ENCODE results near the gene NIPAL3. TPM values are rescaled to one million over a fixed set of nuclear protein-coding genes. Genes with fewer than 3 reads are reported as not detected.

Gene NIPAL3
- total RNA-seq, 2 experiments from 2014 or later: 43.4 to 46.9 TPM

- DNase-seq: no peak
- POLR2A ChIA-PET: interaction anchor here (0.9 to 1.5 kb wide), 4 partner anchors 11 to 79 kb away, joined by 3 to 5 read pairs (median 4); no protein-coding TSS in a partner anchor
- Mint-ChIP-seq H3K4me1 (ENCODE audit: low read depth) (peaks cover 25% of the 10 kb centered on the region), H3K36me3 (ENCODE audit: low read depth) (peaks cover 73% of the 10 kb centered on the region), H3K27me3 (ENCODE audit: low read depth) (no peaks in the 10 kb centered on the region), H3K4me3 (no peak overlapping the region), H3K27ac (no peak overlapping the region), H3K9me3 (ENCODE audit: insufficient read depth) (no peaks in the 10 kb centered on the region)
- no peak for ATAC-seq
- CTCF ChIA-PET: interaction anchor here (1.3 to 3.3 kb wide), 3 partner anchors 9 to 162 kb away, joined by 3 to 22 read pairs (median 4); partner anchors contain the start of gene NIPAL3
Measured at GRCh38 chr1:24424990-24425389, 9.4 kb downstream of the NIPAL3 start.

DNA sequence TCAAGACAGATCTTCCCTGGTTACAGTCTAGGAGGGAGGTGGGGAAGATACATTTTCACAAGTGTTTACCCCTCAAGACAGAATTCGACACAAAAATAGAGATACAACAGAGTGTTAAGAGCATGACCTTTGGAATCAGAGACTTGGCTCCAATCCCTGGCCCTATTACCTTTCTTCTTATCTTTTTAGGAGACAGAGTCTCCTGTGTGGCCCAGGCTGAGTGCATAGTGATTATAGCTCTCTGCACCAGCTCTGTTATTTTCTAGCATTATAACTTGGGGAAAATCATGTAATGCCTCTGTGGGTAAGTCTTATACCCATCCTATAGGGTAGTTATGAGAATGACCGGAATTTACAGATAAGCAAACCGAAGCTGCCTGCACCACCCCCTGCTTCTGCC, 9.8 kb downstream of the NIPAL3 start:
- H3K4me3 Mint-ChIP-seq: no peak overlapping the region
- DNase-seq (no peak), ATAC-seq (no peak)
- CTCF ChIA-PET: interaction anchor here (1.6 to 3.3 kb wide), 2 partner anchors 9 to 34 kb away, joined by 4 to 22 read pairs; partner anchors contain the start of gene NIPAL3
- peaks cover 25% of the 10 kb centered on the region for H3K4me1 Mint-ChIP-seq (ENCODE audit: low read depth)
- POLR2A ChIA-PET: interaction anchor here (0.6 to 1.5 kb wide), 5 partner anchors 10 to 59 kb away, joined by 3 to 5 read pairs (median 4); partner anchors contain the start of gene STPG1
- no peaks in the 10 kb centered on the region for H3K27me3 Mint-ChIP-seq (ENCODE audit: low read depth)
- peaks cover 70% of the 10 kb centered on the region for H3K36me3 Mint-ChIP-seq (ENCODE audit: low read depth)
- no peak overlapping the region for H3K27ac Mint-ChIP-seq
- no peaks in the 10 kb centered on the region for H3K9me3 Mint-ChIP-seq (ENCODE audit: insufficient read depth)

- H3K27me3 Mint-ChIP-seq (ENCODE audit: low read depth): no peaks in the 10 kb centered on the region
- POLR2A ChIA-PET: interaction anchor here (0.6 kb wide), 2 partner anchors 13 to 59 kb away, joined by 3 to 5 read pairs; partner anchors contain the start of gene STPG1
- H3K9me3 Mint-ChIP-seq (ENCODE audit: insufficient read depth): no peaks in the 10 kb centered on the region
- ATAC-seq (no peak), DNase-seq (no peak)
- peaks cover 25% of the 10 kb centered on the region for H3K4me1 Mint-ChIP-seq (ENCODE audit: low read depth)
- CTCF ChIA-PET: interaction anchor here (1.6 to 3.3 kb wide), 2 partner anchors 10 to 35 kb away, joined by 4 to 22 read pairs; partner anchors contain the start of gene NIPAL3
- H3K27ac Mint-ChIP-seq: no peak overlapping the region
- peaks cover 65% of the 10 kb centered on the region for H3K36me3 Mint-ChIP-seq (ENCODE audit: low read depth)
- no peak overlapping the region for H3K4me3 Mint-ChIP-seq
Measured at GRCh38 chr1:24425922-24426321, 10.3 kb downstream of the NIPAL3 start.

DNA sequence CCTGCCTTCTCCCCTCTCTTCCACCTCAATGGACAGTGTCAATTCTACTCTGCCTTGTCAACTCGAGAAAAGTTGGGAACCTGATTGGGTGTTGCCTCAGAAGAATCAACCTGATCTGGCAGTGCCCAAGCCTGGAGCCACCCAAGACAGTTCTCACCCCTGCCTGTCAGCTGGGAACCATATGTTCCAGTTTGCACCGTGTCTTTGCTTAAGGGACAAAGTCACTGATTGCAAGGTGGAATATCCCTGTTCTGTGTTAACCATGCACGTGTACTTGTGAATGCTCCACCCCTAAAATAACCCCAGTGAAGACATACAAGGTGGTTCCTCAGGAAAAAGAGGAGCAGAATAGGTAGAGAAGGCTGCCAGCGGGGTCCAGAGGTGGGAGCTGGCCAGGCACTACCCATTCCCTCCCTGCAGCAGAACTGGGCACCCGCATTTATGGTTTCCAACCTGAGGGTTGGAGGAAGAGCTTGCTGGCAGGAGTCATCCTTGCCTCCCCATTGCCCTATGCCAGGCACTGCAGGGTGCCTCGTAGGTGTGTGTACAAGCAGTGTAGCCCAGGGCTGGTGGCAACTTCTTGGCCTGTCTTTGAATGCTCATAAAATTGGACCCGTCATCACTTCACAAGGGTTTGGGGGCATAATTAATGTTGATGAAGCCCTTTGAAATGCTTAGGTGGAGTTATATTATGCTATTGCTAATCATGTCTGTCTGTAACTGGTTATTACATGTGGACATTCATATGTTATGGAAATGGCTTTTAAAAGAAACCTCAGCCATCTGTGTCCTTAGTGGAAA, 11.3 kb downstream of the NIPAL3 start:
- no peak overlapping the region for H3K27ac Mint-ChIP-seq
- peaks cover 61% of the 10 kb centered on the region for H3K36me3 Mint-ChIP-seq (ENCODE audit: low read depth)
- no peak for ATAC-seq
- H3K27me3 Mint-ChIP-seq (ENCODE audit: low read depth): no peaks in the 10 kb centered on the region
- ChIA-PET CTCF (no interaction called here), POLR2A (no interaction called here)
- no peaks in the 10 kb centered on the region for H3K9me3 Mint-ChIP-seq (ENCODE audit: insufficient read depth)
- H3K4me3 Mint-ChIP-seq: no peak overlapping the region
- DNase-seq: no peak
- H3K4me1 Mint-ChIP-seq (ENCODE audit: low read depth): peaks cover 30% of the 10 kb centered on the region

DNA sequence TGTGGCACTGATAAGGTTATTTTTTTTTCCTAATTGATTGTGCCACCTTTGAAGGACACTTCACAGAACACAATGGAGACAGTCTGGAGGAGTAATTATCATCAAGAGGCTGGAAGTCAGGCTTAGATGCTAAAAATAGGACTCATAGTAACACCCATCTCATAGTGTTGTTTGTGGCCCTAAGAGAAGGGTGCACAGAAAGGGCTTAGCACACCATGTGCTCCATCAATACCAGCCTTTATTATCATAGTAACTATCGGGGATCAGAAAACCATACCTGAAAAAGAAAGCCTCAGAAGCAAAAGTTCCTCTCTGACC, 11.9 kb downstream of the NIPAL3 start:
- Mint-ChIP-seq H3K4me3 (no peak overlapping the region), H3K27ac (no peak overlapping the region), H3K4me1 (ENCODE audit: low read depth) (peaks cover 26% of the 10 kb centered on the region), H3K36me3 (ENCODE audit: low read depth) (peaks cover 56% of the 10 kb centered on the region), H3K9me3 (ENCODE audit: insufficient read depth) (no peaks in the 10 kb centered on the region), H3K27me3 (ENCODE audit: low read depth) (no peaks in the 10 kb centered on the region)
- POLR2A ChIA-PET: no interaction called here
- ATAC-seq (no peak), DNase-seq (no peak)
- CTCF ChIA-PET: interaction anchor here (3.3 kb wide), 1 partner anchor 12 kb away, joined by 19 read pairs; the partner anchor contains the start of gene NIPAL3

DNA sequence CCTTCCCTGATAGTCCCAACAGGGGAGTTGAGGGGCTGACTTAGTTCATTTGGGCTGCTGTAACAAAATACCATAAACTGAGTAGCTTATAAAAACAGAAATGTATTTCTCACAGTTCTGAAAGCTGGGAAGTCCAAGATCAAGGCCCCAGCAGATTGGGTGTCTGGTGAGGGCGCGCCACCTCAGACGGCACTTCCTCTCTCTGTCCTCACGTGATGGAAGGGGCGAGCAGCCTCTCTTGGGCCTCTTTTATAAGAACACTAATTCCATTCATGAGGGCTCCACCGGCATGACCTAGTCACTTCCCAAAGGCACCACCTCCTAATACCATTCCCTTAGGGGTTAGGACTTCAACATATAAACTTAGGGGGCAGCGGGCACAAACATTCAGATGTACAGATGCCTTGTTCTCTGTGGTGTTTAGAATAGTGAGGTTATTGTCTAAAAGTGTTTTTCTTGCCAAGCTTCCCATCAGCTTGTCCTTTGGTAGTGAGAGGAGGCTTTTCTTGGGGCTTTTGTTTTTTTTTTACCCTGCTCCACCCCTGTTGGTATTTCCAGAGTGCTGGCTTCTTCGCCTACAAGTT, 20.3 kb downstream of the NIPAL3 start:
- ChIA-PET CTCF (interaction anchor here (0.7 kb wide), 1 partner anchor 24 kb away, joined by 3 read pairs; no protein-coding TSS in a partner anchor), POLR2A (interaction anchor here (1.5 kb wide), 1 partner anchor 11 kb away, joined by 3 read pairs; no protein-coding TSS in a partner anchor)
- Mint-ChIP-seq H3K27me3 (ENCODE audit: low read depth) (no peaks in the 10 kb centered on the region), H3K4me3 (no peak overlapping the region), H3K9me3 (ENCODE audit: insufficient read depth) (no peaks in the 10 kb centered on the region), H3K4me1 (ENCODE audit: low read depth) (peaks cover 12% of the 10 kb centered on the region), H3K27ac (no peak overlapping the region), H3K36me3 (ENCODE audit: low read depth) (peaks cover 36% of the 10 kb centered on the region)
- ATAC-seq (no peak), DNase-seq (no peak)

- no peak for DNase-seq
- peaks cover 37% of the 10 kb centered on the region for H3K36me3 Mint-ChIP-seq (ENCODE audit: low read depth)
- peaks cover 7% of the 10 kb centered on the region for H3K4me1 Mint-ChIP-seq (ENCODE audit: low read depth)
- ATAC-seq: no peak
- H3K27me3 Mint-ChIP-seq (ENCODE audit: low read depth): no peaks in the 10 kb centered on the region
- H3K4me3 Mint-ChIP-seq: no peak overlapping the region
- ChIA-PET CTCF (no interaction called here), POLR2A (no interaction called here)
- no peaks in the 10 kb centered on the region for H3K9me3 Mint-ChIP-seq (ENCODE audit: insufficient read depth)
- H3K27ac Mint-ChIP-seq: no peak overlapping the region
Measured at GRCh38 chr1:24437631-24438396, 22.2 kb downstream of the NIPAL3 start.

GRCh38 chr1:24438423-24438901, 22.9 kb downstream of the NIPAL3 start:
- Mint-ChIP-seq H3K4me3 (no peak overlapping the region), H3K27ac (peak overlapping the region; percentile 1), H3K9me3 (ENCODE audit: insufficient read depth) (no peaks in the 10 kb centered on the region), H3K36me3 (ENCODE audit: low read depth) (peaks cover 34% of the 10 kb centered on the region), H3K4me1 (ENCODE audit: low read depth) (peaks cover 7% of the 10 kb centered on the region), H3K27me3 (ENCODE audit: low read depth) (no peaks in the 10 kb centered on the region)
- ATAC-seq (no peak), DNase-seq (no peak)
- ChIA-PET POLR2A (no interaction called here), CTCF (no interaction called here)

DNA sequence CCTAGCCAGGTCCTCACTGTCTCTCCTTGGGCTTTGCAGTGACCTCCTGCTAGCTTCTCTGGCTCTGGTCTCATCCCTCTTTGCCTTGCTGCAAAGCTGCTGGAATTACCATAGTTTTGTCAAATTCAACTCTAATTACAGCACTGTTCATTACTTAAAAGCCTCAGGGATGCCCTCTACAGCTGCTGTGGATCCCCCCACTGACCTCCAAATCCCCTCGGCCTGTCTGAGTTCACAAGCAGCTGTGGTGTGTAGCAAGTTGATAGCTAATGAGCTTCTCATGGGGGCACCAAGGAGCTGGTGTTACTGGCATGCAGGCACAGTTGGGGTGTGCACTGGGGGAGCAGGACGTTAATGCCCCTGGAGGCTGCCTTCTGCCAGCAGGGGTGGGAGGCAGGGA, 24.8 kb downstream of the NIPAL3 start:
- POLR2A ChIA-PET: no interaction called here
- H3K36me3 Mint-ChIP-seq (ENCODE audit: low read depth): peaks cover 28% of the 10 kb centered on the region
- H3K27me3 Mint-ChIP-seq (ENCODE audit: low read depth): no peaks in the 10 kb centered on the region
- DNase-seq: no peak
- H3K27ac Mint-ChIP-seq: no peak overlapping the region
- H3K4me1 Mint-ChIP-seq (ENCODE audit: low read depth): peaks cover 5% of the 10 kb centered on the region
- CTCF ChIA-PET: interaction anchor here (1.0 to 1.3 kb wide), 2 partner anchors 25 to 87 kb away, joined by 3 read pairs; partner anchors contain the start of gene NIPAL3
- no peak overlapping the region for H3K4me3 Mint-ChIP-seq
- no peak for ATAC-seq
- H3K9me3 Mint-ChIP-seq (ENCODE audit: insufficient read depth): no peaks in the 10 kb centered on the region

DNA sequence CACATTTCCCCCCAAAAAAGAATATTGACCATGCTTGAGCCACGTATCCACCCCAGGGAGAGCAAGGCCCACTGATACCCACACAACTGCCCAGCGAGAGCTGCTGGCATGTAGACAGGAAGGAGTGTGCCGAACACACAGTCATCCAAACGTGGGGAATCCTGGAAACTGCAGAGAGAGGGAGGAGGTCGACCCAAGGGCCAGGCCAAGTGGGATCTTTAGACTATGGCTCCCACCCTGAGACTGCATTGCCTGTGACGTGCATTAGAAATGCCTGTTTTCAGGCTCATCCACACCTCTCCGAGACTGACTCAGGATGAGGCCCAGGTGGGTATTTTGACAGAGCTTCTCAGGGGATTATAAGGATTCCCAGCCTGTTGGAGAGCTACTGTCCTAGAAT, 25.9 kb downstream of the NIPAL3 start:
- ATAC-seq: no peak

DNA sequence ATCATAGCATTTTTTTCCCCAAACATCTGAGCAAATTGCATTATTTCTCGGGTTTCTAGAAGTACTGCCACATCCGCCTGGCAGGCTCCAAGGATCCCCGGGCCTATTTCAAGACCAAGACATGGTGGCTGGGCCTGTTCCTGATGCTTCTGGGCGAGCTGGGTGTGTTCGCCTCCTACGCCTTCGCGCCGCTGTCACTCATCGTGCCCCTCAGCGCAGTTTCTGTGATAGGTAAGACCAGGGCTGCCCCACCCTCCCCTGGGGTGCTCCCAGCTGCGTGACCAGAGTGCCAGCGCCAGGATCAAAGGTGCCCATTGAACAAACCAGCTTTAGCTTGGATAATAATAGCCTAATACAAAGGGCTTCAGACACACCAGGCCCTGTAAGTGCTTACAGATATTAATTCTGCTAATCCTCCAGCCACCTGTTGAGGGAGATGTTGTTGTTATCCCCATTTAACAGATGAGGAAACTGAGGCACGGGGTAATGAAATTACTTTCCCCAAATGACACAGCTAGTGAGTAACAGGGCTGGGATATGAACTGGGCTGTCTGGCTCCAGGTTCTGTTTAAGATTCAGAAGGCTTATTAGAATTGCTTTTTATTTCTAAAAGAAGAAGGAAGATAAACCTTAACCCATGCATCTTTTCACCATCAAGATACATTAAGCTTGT, 26.5 kb downstream of the NIPAL3 start:
- DNase-seq (no peak), ATAC-seq (no peak)
- Mint-ChIP-seq H3K4me1 (ENCODE audit: low read depth) (no peaks in the 10 kb centered on the region), H3K27ac (no peak overlapping the region), H3K9me3 (ENCODE audit: insufficient read depth) (no peaks in the 10 kb centered on the region), H3K36me3 (ENCODE audit: low read depth) (peaks cover 39% of the 10 kb centered on the region), H3K4me3 (no peak overlapping the region), H3K27me3 (ENCODE audit: low read depth) (no peaks in the 10 kb centered on the region)
- POLR2A ChIA-PET: no interaction called here
- CTCF ChIA-PET: interaction anchor here (0.9 to 4.3 kb wide), 7 partner anchors 10 to 393 kb away, joined by 3 to 23 read pairs (median 4); partner anchors contain the start of gene NIPAL3

More for the DNA sequence above, 25.9 kb downstream of the NIPAL3 start:
- Mint-ChIP-seq H3K4me1 (ENCODE audit: low read depth) (no peaks in the 10 kb centered on the region), H3K9me3 (ENCODE audit: insufficient read depth) (no peaks in the 10 kb centered on the region), H3K27ac (no peak overlapping the region), H3K27me3 (ENCODE audit: low read depth) (no peaks in the 10 kb centered on the region), H3K4me3 (no peak overlapping the region), H3K36me3 (ENCODE audit: low read depth) (peaks cover 34% of the 10 kb centered on the region)
- ChIA-PET POLR2A (no interaction called here), CTCF (interaction anchor here (1.0 to 1.8 kb wide), 2 partner anchors 50 to 86 kb away, joined by 3 to 7 read pairs; no protein-coding TSS in a partner anchor)
- no peak for DNase-seq

Data from activated CD8-positive, alpha-beta T cell treated with anti-CD3 and anti-CD28 coated beads, Interleukin-2, amount 10 ng/mL, durations not matched to agents 7 days and 5 days (primary cell).